Measurements from ENCODE around the gene ERCC8.
"Not testable (repeated sequence)": the region's sequence is repeated elsewhere in the genome, so short reads cannot be mapped to it uniquely, and the experiment has no call there.

Gene ERCC8

DNA sequence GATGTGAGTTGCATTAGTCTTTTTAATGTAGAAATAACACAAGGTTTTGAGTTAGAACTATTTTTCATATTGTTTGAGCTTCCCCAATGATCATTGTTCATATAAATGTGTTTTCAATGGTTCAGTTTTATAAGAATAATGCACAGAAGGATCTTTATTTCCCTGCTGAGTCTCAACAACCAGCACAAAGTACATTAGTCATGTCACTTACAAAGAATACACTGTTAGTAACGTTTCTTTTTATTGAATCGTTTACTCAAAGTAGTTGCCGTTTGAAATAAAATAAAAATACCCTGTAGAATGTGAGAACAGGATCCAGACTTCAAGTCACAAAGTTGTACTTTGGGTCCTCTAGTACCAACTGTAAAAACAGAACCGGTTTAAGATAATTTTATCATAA is 41.5 kb downstream of the ERCC8 start:
- DNase-seq, result no peak

DNA sequence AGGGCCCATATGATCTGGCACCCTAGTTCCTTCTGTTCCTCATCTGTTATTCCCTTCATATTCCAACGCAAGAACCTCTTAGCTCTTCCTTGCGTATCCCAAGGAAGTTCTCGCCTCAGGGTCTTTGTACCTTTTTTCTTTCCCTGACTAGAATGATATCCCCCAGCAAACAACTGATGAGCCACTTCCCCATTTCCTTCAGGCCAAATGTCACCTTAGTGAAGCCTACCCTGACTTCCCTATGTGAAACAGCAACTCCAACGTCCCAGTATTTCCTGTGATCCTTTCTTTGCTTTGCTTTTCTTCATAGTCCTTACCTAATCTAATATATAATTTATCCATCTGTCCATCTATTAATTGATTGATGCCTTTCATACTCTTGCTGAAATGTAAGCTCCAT is 47.9 kb downstream of the ERCC8 start:
- DNase-seq, result no peak

DNA sequence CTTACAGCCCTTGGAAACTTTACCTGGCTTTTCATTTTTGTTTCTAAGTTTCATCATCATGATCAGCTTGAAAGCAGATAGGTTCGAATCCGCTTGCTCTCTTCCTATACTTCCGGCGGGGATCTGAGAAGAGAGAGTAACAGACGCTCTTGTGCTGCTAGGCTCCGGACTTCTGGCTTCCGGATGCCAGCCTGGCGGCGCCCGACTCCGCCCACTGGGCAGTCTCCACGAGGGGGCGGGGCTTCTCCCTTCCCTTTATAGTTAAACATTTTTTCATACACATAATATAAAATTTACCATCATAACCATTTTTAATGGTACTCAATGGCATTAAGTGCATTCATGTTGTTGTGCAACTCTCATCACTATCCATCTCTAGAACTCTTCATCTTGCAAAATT is 51.3 kb downstream of the ERCC8 start:
- DNase-seq, result no peak

DNA sequence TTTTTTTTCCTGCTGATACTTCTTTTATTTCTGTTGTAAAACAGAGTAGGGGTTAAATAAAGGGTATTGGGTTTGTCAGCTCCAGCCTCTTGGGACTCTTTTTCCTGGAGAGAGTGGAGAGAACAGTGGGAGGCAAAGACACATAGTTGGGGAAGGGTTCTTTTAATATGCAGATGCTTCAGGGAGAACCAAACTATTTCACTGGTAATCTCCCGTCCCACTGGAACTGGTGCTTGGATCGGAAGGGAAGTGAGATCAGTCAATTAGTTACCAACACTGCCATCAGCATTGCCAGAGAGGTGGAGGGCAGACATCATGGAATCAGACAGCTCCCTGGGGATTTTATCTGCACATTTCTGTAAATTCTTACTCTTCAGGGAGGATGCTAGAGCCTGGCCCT is 53.2 kb downstream of the ERCC8 start:
- no peak for DNase-seq

DNA sequence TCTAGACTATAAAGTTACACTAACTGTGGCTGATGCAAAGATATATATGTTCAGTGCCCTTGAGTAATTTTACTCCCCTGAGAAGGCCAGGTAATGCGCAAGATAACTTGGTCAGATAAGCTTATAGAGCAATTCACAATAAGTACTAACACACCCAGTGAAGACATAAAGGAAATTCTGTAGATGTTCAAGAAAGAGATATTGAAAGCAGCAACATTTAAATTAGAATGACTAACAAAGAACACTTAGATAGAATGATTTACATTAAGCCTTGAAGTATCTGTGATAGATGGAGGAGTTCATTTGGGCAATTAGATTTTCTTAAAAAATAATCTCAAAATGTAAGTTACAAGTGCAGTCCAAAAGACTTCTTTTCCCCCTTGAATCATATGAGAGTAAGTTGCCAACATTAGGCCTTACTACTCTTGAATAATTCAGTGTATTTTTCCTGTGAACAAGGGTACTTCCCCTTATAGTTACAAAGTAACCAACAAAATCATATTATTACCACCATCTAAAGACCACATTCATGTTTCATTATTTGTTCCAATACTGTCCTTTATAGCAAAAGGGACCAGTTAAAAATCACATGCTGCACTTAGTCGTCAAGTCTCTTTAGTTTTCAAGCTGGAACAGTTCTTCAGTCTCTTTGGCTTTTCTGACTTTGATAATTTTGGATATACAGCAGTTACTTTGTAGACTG is 56.4 kb downstream of the ERCC8 start:
- DNase-seq, result no peak

DNA sequence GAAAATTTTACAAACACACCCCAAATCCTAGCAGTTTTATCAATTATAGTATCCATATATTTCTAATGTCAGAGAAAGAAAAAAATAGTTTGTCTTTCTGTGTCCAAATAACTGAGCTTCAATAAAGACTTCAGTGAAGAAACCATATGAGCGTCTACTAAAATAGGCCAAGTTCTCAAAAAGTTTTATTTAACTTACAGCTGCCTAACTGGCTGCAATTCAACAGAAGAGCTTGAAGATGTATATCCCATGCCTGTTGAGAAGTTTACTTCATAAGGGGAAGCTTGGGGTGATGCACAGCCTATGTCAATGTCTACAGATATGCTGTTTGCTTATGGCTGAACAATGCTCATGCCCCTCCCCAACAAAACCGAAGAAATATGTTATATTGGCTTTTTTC is 57.1 kb downstream of the ERCC8 start:
- no peak for DNase-seq

DNA sequence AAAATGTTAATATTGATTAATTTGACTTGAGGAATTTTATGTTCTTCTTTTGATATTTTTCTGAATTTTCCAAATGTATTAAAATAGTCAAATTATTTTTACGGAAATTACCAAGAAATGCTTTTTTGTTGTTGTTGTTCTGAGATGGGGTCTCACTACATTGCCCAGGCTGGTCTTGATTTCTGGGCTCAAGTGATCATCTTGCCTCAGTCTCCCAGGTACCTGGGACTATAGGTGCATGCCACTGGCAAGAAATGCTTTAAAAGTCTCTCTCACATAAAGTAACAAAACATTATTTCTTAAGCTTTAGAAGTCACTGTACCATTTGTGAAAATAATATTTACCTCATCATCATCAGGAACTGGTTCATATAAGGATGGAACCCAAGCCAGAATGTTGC is 57.8 kb downstream of the ERCC8 start:
- DNase-seq, result no peak

DNA sequence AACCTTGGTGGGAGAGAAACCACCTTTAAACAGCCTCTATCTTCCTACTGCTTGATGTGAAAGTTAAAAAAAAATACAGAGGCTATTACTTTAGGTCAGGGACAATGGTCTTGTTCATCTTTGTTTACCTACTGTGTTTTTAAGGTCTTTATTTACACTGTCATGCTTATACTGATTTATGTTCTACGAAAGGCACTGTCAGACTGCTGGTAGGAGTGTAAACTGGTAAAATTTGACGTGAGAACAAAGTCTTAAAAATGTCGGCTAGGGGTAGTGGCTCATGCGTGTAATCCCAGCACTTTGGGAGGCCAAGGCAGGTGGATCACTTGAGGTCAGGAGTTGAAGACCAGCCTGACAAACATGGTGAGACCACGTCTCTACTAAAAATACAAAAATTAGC is 58.7 kb downstream of the ERCC8 start:
- DNase-seq, result no peak

DNA sequence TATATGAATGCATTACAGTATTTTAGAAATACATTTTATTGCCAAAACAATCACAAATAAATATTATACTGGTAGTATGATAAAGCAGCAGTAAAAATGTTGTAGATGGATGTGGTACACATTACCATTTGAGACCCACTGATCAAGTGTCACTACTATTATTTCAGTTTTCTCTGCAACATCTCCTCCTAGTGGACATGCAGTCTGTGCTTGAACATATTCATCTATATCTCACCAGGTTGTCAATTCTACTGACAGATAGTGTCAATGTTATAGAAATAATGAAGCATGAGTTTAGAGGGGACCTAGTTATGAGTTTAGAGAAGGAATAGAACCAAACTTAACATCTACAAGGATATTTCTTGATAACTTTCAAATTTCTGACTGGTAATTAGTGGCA is 61.6 kb downstream of the ERCC8 start:
- no peak for DNase-seq

DNA sequence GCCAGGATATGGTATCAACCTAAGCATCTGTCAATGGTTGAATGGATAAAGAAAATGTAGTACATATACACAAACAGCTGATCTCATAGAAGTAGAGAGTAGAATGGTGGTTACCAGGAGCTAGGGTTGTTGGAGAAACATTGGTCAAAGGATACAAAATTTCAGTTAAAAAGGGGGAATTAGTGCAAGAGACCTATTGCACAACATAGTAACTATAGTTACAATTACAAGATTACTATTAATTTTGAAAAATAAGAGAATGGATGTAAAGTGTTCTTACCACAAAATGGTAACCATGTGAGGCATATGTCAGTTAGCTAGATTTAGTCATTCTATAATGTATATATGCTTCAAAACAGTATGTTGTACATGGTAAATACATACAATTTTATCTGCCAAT is 72.0 kb downstream of the ERCC8 start:
- DNase-seq, result no peak

DNA sequence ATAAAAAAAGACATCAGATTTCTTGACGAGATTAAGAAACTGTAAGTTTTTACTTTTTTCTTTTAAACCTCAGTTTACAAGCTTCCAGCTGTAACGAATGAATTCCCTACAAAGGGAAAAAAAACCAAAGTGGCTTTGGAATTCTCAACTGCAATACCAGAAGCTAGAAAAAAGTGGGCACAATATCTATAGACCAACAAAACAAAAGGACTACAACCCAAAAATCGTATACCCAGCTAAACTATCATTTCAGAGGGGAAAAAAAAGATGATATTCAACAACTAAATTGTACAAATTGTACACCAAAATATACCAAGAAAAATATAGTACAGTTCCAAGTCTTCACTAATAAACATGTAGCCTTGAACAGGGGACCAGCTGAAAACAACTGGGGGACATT is 74.0 kb downstream of the ERCC8 start:
- no peak for DNase-seq

DNA sequence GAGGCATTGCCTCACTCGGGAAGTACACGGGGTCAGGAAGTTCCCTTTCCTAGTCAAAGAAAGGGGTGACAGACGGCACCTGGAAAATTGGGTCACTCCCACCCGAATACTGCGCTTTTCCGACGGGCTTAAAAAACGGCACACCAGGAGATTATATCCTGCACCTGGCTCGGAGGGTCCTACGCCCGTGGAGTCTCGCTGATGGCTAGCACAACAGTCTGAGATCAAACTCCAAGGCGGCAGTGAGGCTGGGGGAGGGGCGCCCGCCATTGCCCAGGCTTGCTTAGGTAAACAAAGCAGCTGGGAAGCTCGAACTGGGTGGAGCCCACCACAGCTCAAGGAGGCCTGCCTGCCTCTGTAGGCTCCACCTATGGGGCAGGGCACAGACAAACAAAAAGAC is 84.3 kb downstream of the ERCC8 start:
- not testable (repeated sequence) for DNase-seq

DNA sequence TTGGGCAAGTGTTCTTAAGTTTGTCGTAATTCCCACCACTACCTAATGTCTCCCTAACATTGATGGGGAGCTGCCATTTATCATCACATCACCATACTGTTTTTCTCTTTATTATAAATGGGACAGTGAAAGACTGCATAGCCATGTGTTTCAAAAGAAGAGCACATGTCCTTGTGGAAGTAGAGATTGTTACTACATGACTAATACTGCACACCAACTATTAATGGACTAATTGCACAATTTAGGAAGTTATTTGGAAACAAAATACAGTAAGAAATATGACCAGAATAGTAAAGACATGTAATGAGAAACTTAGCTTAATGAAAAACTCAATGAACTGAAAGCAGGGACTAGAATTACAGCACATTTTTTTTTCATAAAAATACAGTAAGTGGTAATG is 88.8 kb downstream of the ERCC8 start:
- DNase-seq, result peak; percentile 5

DNA sequence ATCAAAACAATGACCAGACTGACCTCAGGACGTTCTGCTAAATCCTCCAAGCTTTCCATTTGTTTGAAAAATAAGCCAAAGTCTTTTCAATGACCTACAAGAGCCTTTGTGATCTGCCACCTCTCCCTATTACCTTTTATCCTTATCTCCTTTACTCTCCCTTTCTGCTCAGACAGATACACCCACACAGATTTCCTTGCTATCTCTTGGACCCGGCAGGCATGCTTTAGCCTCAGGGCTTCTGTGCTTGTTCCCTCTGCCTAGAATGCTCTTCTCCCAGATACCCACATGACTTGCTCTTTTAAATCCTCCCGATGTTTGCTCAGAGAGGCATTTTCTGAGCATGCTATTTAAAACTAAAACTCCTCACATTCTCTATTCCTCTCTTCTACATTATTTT is 91.9 kb downstream of the ERCC8 start:
- DNase-seq, result no peak

DNA sequence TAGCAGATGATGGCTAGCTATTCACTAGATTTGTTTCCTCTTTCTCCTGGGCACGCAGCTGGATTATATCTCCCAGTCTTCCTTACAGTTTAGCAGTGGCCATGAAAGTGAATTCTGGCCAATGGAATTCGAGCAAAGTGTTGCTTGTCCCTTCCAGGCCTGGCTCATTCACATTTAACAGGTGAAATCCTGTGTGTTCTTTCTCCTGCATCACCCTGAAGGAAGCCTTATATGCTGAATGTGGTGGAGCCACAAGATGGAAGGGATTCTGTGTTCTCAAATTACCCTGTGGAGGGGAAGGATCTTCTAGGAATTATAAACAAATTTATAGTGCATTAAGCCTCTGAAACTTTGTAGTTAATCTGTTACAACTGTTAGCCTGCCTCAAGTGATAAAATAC is 92.6 kb downstream of the ERCC8 start:
- DNase-seq, result no peak

DNA sequence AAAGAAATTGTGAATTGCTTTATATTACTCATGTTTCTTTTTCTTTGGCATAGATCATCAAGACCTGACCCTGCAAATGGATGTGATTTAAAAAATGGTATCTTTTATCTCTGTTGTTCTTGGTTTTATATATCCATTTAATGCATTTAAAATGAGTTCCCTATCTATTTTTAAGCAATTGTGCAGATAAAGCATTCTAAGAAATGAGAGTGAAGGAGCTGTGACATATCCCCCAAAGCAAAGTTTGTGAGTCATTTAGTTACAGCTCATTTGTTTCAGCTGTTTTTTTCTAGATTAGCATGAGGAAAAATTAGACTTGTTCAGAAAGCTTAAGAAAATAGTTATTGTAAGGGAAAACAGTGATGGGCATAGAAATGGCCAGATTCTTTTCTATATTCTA is 93.2 kb downstream of the ERCC8 start:
- DNase-seq, result no peak

DNA sequence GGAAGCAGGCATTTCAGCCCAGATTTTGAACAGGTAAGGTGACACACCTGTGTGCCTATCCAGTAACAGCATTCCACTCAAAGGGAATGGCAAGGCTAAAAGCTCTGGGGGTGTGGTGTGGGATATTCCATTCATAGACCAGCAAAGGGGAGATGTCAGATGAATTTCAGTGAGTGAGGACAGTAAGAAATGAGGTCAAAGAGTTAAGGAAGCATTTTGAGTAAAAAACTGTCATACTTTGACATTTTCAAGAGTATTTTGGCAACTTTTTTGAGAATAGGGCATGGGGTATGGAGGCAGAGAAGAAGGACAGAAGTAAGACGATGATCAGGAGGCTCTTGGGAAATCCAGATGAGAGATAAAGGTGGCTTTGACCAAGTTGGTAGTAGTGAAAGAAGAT is 98.6 kb downstream of the ERCC8 start:
- DNase-seq, result no peak

DNA sequence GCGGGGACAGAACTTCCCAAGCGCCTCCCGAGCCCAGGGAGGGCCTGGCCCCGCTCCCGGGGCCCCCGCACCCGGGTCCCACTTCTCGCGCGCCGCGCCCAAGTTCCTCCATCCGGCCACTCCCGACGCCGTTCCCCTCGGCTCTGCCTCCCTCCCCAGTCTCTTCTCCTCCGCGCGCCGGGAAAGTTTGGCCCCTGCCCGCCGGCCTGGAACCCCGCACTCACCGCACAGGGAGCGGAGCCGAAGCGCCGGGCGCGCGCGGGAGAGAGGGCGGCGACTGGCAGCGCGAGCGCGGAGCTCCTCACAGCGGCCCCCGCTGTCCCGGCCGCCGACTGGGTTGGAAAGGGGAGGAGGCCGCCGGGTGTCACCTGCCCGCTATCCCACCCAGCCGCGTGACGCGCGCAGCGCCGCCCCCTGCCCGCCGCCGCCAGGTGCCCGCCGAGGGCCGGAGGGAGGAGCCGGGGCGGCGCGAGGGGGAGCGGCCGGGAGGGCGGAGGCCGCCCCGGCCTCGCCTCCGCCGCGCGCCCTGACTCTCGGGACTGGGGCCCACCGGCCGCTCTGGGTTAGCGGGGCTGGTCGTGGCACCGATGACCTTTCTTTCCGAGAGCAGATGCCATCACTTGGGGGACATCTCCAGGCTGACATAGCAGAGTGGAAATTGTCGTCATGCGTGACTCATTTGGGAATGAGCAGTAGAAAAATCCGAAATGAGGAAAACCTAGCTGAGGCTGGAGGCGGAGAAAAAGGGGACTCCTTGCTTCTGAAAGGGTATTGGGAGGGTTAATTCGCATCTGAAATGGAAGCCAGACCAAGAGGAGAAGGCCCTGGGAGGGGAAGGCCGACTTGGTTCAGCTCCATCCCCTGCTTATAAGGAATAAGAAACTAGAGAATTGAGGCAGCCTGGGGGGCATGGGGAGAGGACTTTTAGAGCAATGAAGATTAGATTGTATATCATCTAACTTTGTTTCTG is 100.6 kb downstream of the ERCC8 start, which contains the start of gene ELOVL7:
ELOVL7 (minus strand) TSS at position 334 of the 970 bp plus-strand sequence. CDS start 56,872 bp downstream, outside the sequence.
- peak; percentile 9 for DNase-seq

DNA sequence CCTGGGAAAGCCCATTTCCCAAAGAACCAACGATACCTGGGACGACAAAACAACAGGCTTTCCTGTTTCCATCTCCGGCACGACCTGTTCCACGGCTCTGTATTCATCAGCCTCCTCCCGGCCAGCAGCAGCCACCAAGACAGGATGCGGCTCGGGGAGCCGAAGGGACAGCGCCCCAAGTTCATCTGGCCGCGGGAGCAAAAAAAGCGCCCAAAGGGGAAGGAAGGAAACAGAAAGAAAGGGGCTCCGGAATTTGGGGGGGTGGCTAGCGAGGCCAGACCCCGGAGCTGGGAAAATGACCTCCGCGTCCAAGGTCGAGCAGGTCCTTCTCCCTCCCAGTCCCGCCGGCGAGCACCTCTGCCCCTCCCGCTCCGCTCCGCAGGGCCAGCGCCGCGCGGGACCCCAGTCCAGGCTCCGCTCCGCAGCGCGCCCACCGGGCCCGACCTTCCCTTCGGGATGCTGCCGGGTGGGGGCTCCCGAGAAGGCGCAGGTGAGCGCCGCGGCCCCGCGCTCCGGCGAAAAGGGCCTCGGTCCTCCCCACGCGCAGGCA is 101.4 kb downstream of the ERCC8 start:
- DNase-seq, result no peak

DNA sequence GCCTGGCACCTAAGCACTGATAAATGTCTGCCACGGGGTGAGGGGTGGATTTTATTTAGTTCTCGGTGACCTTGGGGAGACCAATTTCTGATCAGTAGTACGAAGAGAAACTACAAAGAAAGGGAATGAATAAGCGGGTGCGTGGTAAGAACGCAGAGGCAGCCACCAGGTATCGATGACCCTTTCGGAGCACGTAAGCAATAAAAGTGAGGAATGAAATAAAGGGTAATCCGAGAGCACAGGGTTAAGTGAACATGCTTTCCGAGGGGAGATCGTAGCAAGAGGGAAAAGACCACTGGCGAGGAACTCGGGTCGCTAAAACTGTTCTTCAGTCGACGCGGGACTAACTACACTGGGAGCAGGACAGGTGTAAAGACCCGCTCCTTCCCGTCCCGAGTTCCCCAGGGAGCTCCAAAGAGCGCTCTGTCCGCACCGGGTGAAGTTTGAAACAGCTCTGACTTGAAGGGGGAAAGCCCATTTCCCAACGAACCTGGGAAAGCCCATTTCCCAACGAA is 101.9 kb downstream of the ERCC8 start:
- no peak for DNase-seq

DNA sequence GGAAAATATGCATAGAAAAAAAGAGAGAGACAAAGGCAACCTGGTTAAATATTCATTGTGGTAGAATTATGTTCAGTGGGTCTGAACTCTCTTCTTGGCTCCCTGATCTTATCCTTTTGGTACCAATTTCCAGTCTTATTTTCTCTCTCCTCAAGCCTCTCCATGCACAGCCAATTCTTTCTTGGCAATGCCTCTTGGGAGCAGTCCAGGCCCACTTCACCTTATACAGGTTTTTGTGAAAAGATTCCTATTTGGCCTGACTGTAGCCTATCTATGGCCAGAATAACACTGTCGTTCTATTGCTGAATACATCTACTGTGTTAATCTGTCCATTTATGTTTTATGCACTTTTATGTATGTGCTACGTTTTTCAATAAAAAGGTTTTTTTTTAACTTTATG is 103.5 kb downstream of the ERCC8 start:
- no peak for DNase-seq

DNA sequence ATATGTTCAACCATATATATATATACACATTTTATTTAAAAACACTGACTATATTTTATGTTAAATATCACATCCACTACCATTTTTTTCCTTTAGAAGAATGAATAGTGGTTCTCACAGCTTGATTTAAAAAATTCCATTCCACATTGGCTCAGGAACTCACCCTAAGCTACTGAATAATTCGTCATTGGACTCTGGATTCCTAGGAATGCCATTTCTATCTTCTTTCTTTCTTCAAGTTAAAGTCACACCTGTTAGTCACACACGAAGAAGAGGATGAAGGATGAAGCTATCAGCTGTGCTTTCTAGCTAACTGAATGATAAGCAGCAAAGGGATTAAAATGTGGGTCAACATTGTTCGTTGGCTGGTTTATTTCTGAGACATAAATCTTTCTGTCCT is 108.7 kb downstream of the ERCC8 start:
- DNase-seq, result no peak

DNA sequence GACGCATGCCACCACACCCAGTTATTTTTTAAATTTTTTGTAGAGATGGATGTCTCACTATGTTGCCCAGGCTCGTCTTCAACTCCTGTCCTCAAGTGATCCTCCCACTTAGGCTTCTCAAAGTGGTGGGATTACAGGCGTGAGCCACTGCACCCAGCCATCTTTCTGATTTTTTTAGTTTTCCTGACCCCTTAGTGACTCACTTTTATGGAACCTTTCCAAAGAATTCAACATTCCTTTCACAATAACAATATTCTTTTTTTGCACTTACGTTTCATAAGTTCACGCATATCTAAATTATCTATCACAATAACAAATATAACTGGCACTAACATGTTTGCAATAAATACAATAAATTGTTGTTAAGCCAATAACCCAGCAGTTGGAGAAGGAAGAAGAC is 109.3 kb downstream of the ERCC8 start:
- DNase-seq, result no peak

DNA sequence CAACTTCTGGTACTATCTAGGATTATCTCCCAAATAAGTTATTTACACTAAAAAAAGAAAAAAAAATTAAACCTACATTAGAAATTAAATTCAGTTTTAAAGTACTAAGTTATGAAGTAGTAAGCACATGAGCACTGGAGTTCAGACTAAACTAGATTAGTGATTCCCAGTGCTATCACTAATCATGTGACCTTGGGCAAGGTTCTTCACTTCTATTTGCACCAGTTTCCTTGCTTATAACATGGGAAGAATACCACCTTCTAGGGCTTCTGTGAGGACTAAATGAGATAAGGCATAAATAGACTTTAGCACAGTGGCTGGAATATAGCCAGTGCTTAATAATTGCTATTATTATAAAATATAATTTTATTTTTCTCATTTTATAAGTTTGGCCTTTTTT is 111.3 kb downstream of the ERCC8 start:
- DNase-seq, result no peak

All from fibroblast of upper back skin (primary cell).